ENCODE measurements around the gene CCL15.

CCL15 gene

DNA sequence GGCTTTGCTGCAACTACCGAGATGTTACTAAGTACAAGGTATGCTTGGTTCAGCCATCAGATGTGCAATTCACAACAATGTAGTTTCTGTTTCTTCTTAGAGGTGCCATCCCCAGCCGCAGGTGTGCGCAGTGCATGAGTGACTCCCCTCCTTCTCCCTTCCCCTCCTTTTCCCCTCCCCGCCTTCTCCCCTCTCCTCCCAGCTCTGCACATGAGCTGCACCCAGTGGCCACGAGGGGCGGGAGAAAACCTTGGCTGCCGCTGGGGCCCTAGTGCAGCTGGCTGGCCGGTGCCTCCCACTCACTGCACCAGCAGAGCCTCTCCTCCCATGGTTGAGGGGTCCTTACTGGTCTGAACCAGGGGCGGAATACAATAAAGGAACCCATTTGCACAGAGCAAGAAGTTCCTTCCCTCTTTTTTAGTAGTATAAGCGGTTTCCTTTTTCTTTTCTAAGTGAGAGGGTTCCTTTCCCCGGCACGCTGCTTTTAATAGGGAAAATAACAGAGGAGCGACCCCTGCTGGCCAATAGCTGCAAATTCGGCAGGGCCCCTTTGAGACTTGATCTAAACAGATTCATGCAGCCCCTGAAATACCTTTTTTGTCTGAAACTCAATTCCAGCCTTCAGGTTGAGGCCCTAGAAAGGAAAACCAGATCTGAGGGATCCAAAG lies 7.8 kb upstream of the CCL15 start:
- no peak overlapping the region for H3K4me3 ChIP-seq (ENCODE audit: low read length)
- TF ChIP-seq, protein P1, sequence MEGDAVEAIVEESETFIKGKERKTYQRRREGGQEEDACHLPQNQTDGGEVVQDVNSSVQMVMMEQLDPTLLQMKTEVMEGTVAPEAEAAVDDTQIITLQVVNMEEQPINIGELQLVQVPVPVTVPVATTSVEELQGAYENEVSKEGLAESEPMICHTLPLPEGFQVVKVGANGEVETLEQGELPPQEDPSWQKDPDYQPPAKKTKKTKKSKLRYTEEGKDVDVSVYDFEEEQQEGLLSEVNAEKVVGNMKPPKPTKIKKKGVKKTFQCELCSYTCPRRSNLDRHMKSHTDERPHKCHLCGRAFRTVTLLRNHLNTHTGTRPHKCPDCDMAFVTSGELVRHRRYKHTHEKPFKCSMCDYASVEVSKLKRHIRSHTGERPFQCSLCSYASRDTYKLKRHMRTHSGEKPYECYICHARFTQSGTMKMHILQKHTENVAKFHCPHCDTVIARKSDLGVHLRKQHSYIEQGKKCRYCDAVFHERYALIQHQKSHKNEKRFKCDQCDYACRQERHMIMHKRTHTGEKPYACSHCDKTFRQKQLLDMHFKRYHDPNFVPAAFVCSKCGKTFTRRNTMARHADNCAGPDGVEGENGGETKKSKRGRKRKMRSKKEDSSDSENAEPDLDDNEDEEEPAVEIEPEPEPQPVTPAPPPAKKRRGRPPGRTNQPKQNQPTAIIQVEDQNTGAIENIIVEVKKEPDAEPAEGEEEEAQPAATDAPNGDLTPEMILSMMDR (conservative IDR thresholded peaks at IDR 0.05; ENCODE audit: low read length): peak; percentile 31
- DNase-seq (ENCODE audit: low read depth): no peak

DNA sequence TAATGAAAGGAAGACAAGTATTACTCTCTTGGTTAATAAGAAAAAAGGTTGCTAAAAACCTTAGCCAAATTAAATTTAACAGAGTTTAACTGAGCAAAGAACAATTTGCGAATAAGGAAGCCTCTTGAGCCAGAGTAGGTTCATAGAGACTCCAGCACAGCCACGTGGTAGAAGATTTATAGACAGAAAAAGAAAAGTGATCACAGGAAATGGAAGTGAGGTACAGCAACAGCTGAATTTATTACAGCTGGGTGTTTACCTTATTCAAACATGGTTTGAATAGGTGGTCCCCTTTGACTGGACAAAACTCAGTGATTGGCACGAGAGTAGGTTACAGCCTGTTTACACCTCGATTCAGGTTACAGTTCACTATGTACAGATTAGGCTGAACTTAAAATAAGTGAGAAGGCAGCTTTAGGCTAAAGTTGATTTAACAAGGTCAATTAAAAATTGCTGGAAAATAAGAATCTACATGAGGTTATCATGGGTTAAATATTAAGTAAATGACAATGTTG lies 3.3 kb upstream of the CCL15 start:
- no peak for DNase-seq (ENCODE audit: low read depth)
- TF ChIP-seq, protein P1 (conservative IDR thresholded peaks at IDR 0.05; ENCODE audit: low read length): no peak
- H3K4me3 ChIP-seq (ENCODE audit: low read length): no peak overlapping the region

DNA sequence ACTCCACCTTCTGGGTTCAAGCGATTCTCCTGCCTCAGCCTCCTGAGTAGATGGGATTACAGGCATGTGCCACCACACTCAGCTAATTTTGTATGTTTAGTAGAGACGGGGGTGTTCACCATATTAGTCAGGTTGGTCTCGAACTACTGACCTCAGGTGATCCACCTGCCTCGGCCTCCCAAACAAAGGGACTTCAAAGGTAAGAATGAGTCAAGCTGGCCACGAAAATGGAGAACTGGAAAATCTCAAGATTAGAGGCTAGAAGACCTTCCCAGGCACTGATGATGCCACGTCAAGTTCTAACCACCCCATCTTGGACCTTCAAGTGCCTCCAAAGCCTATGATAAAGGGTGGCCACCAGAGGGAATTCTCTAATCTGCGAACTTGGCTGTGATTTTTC lies 1.3 kb upstream of the CCL15 start:
- DNase-seq (ENCODE audit: low read depth): no peak
- TF ChIP-seq, protein P1 (conservative IDR thresholded peaks at IDR 0.05; ENCODE audit: low read length): no peak
- H3K4me3 ChIP-seq (ENCODE audit: low read length): no peak overlapping the region

DNA sequence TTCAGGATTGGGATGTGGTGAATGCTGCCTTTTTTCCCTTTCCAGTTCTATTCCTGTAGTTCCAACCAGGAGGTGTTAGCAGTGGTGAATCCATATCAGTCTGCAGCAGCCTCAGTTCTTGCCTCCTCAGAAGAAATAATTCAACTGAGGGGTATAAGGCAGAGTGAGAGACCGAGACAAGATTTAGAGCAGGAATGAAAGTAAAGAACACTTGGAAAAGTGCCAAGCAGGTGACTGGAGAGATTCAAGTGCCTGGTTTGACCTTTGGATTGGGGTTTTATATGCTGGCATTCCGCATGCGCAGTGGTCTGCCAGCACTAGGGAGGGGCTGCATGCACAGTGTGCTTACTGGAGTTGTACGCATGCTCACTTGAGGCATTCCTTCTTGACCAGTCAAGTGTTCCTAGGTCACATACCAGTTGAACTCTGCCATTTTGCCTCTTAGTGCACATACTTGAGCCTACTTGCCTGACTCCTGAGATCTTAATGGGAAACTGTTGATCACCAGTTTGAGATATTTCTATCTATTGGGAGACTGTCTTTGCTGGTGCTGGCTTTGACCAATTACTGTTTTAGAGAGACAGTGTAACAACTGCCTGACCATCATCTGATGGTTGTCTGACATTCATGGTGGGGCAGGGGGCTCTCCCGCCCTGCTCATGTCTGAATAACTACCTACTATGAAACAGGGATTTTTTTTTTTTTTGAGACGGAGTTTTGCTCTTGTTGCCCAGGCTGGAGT lies 680 bp upstream of the CCL15 start:
- no peak for DNase-seq (ENCODE audit: low read depth)
- H3K4me3 ChIP-seq (ENCODE audit: low read length): no peak overlapping the region
- TF ChIP-seq, protein P1 (conservative IDR thresholded peaks at IDR 0.05; ENCODE audit: low read length): no peak

DNA sequence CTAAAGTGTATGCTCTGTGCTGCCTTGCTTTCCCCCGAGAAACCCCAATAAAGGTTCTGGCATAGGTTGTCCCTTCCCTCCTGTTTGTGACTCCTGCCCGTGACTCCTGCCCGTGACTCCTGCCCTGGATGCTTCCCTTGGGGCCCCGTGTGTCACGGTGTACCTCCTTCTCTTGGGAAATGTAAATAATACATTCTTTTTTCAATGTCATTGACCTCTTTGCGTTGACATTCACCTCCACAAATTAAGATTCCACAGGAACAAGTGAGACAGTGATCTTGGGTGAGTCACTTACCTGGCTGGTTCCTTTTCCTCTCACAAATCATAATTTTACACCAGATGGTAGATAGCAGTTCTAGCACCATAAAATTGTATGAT lies 632 bp downstream of the CCL15 start:
- no peak overlapping the region for H3K4me3 ChIP-seq (ENCODE audit: low read length)
- DNase-seq (ENCODE audit: low read depth): no peak
- TF ChIP-seq, protein P1 (conservative IDR thresholded peaks at IDR 0.05; ENCODE audit: low read length): no peak

DNA sequence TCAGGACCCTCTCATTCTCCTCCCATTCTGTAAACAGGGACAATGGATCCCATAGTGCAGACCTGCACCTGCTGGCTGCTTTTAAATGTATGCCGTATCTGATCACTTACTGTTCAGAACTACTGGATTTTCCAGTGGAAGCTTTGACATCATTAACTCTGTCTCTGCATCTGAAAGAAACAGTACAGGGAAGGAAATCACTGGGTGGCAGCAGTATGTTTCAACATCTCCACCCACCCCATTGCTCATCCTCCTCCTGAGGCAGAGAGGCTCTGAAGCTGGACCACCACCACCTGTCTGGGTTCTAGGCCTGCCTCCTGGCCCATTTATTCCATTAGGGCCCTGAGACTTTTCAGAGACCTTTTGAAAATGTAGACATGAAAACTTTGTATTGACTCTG lies 2.6 kb downstream of the CCL15 start:
- no peak for DNase-seq (ENCODE audit: low read depth)
- no peak overlapping the region for H3K4me3 ChIP-seq (ENCODE audit: low read length)
- TF ChIP-seq, protein P1 (conservative IDR thresholded peaks at IDR 0.05; ENCODE audit: low read length): no peak

Measured in AG10803 (cell line).